ENCODE measurements around the gene CTSZ.
A peak's percentile ranks its signal among the peaks of the same experiment; 100 is the strongest.

DNA sequence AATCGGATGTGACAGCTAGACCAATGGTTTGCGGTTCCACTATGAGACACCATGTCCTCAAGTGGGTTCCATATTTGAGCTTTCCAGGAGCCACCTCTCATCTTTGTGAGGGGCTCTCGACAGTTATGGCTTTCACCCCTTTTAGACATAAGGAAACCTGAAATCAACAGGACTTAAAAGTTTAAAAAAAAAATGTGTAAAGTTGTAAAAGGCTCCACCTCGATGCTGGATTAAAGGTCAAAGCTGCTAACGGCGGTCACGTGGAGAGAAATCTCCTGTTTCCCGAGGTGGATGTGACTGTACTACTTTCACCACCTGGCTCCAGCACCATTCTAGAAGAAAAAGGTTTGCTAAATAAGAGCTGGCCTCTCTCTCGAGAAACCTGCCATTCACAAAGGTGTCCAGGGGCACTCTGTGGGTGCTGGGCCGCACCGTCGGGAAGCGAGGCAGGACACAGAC, 24.5 kb upstream of the CTSZ start:
- TF ChIP-seq, protein P1, sequence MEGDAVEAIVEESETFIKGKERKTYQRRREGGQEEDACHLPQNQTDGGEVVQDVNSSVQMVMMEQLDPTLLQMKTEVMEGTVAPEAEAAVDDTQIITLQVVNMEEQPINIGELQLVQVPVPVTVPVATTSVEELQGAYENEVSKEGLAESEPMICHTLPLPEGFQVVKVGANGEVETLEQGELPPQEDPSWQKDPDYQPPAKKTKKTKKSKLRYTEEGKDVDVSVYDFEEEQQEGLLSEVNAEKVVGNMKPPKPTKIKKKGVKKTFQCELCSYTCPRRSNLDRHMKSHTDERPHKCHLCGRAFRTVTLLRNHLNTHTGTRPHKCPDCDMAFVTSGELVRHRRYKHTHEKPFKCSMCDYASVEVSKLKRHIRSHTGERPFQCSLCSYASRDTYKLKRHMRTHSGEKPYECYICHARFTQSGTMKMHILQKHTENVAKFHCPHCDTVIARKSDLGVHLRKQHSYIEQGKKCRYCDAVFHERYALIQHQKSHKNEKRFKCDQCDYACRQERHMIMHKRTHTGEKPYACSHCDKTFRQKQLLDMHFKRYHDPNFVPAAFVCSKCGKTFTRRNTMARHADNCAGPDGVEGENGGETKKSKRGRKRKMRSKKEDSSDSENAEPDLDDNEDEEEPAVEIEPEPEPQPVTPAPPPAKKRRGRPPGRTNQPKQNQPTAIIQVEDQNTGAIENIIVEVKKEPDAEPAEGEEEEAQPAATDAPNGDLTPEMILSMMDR (conservative IDR thresholded peaks at IDR 0.05; ENCODE audit: low read depth, low read length): no peak
- TF ChIP-seq, protein P2, sequence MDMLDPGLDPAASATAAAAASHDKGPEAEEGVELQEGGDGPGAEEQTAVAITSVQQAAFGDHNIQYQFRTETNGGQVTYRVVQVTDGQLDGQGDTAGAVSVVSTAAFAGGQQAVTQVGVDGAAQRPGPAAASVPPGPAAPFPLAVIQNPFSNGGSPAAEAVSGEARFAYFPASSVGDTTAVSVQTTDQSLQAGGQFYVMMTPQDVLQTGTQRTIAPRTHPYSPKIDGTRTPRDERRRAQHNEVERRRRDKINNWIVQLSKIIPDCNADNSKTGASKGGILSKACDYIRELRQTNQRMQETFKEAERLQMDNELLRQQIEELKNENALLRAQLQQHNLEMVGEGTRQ (IDR thresholded peaks at IDR 0.05; ENCODE audit: low read depth, low read length): peak; percentile 35; the same call in 1 of the 2 replicates
- TF ChIP-seq SMC3 (IDR thresholded peaks at IDR 0.05; ENCODE audit: low read depth, low read length): no peak

Data from IMR-90 (cell line).